ENCODE measurements around the gene KRTAP17-1.
"Not testable (repeated sequence)": the region's sequence is repeated elsewhere in the genome, so short reads cannot be mapped to it uniquely, and the experiment has no call there.

The KRTAP17-1 gene

DNA sequence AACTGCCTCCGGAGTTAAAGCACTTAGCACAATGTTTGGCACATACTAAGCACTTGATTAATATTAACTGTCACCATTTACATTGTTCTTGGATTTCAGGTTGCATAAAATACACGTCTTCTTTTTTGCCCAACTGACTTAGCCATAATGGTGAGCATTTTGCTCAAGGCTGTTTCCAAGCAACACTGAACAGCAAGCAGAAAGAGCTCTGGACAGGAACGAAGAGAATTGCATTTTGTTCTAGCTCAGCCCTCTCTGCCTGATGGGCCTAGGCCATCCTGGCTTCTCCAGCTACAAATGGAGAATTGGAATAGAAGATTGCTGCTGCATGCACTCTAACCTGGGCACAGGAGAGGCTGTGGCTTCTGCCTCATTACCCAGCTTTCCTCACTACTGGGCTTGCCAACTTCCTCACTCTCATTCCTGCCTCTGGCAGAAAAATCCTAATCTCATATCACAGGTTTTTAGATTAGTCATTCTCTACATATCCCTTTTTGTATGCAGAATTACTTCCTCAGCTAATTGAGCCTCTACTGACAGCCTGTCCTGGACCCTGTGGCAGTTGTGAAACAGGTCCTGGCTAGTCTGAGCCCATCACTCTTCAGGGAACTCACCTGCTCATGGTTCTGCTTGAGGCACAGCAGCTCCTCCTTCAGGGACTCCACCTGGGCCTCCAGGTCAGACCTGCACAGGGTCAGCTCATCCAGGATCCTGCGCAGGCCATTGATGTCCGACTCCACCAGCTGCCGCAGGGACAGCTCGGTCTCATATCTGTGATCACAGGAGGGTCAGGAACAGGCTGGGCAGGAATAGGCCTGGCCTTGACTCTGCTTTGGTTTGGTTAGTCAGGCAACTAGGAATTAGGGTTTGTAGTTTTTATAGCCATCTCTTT is 32.6 kb upstream of the KRTAP17-1 start:
- TF ChIP-seq, protein P1, sequence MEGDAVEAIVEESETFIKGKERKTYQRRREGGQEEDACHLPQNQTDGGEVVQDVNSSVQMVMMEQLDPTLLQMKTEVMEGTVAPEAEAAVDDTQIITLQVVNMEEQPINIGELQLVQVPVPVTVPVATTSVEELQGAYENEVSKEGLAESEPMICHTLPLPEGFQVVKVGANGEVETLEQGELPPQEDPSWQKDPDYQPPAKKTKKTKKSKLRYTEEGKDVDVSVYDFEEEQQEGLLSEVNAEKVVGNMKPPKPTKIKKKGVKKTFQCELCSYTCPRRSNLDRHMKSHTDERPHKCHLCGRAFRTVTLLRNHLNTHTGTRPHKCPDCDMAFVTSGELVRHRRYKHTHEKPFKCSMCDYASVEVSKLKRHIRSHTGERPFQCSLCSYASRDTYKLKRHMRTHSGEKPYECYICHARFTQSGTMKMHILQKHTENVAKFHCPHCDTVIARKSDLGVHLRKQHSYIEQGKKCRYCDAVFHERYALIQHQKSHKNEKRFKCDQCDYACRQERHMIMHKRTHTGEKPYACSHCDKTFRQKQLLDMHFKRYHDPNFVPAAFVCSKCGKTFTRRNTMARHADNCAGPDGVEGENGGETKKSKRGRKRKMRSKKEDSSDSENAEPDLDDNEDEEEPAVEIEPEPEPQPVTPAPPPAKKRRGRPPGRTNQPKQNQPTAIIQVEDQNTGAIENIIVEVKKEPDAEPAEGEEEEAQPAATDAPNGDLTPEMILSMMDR (IDR thresholded peaks at IDR 0.05; ENCODE audit: control insufficient read depth, insufficient read depth, low read depth, low read length, missing control alignments), result no peak
- no peak overlapping the region for H3K4me3 ChIP-seq (ENCODE audit: control insufficient read depth, low read depth, low read length)
- DNase-seq (ENCODE audit: low read depth), result no peak

DNA sequence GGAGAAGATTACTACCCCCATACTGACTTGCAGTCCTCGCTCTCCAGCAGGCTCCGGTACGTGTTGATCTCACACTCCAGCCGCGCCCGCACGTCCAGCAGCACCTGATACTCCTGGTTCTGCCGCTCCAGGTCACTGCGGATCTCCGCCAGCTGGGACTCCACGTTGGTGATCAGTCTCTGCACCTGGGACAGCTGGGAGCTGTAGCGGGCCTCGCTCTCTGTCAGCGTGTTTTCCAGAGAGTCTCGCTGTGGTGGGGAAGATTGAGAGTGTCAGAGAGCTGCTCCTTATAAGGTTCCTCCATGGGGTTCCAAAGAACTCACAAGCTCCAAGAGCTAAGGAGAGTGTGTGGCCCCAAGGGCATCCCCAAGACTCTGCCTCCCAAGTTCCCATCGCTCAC is 30.9 kb upstream of the KRTAP17-1 start:
- H3K4me3 ChIP-seq (ENCODE audit: control insufficient read depth, low read depth, low read length); DNase-seq (ENCODE audit: low read depth): not testable (repeated sequence)

DNA sequence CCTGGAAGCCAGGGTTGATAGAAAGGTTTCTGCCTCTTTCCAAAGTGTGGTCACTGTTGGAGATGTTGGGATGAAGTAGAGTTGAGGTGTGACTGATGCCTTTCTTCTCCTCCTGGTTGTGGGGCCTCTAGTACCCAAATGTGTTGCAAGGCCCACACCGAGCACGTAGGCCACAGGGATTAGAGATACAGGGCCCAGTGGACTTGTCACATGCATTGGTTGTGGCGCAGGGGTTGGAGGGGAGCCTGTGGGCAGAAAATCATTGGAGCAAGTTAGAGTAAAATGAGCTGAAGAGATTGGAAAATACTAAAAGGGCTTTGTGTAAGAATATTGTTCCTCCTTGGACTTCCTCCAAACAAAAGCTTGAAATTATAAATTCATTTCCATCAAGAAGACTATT is 30.5 kb upstream of the KRTAP17-1 start:
- TF ChIP-seq, protein P1 (IDR thresholded peaks at IDR 0.05; ENCODE audit: control insufficient read depth, insufficient read depth, low read depth, low read length, missing control alignments), result no peak
- DNase-seq (ENCODE audit: low read depth), result no peak

DNA sequence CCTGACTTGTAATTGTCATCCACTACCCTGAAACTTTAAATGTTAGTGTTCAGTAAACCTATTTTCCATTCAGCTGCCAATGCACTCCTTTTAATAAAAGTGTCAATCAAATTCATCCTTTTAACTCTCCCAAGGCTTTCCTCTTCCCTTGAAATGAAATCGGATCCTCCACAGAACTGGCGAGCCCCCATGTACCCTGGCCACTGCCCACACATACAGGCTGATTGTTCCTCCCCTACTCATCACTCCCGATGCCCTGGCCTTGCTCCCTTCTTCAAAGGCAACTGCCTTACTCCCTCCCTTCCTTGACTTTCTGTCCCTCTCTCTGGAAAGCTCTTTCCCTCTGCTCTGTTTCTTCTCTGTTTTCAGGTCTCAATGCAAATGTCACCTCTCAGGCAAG is 27.5 kb upstream of the KRTAP17-1 start:
- H3K4me3 ChIP-seq (ENCODE audit: control insufficient read depth, low read depth, low read length), result no peak overlapping the region
- DNase-seq (ENCODE audit: low read depth), result no peak
- TF ChIP-seq, protein P1 (IDR thresholded peaks at IDR 0.05; ENCODE audit: control insufficient read depth, insufficient read depth, low read depth, low read length, missing control alignments), result no peak

More for the DNA sequence above, 30.5 kb upstream of the KRTAP17-1 start:
- H3K4me3 ChIP-seq (ENCODE audit: control insufficient read depth, low read depth, low read length), result no peak overlapping the region

DNA sequence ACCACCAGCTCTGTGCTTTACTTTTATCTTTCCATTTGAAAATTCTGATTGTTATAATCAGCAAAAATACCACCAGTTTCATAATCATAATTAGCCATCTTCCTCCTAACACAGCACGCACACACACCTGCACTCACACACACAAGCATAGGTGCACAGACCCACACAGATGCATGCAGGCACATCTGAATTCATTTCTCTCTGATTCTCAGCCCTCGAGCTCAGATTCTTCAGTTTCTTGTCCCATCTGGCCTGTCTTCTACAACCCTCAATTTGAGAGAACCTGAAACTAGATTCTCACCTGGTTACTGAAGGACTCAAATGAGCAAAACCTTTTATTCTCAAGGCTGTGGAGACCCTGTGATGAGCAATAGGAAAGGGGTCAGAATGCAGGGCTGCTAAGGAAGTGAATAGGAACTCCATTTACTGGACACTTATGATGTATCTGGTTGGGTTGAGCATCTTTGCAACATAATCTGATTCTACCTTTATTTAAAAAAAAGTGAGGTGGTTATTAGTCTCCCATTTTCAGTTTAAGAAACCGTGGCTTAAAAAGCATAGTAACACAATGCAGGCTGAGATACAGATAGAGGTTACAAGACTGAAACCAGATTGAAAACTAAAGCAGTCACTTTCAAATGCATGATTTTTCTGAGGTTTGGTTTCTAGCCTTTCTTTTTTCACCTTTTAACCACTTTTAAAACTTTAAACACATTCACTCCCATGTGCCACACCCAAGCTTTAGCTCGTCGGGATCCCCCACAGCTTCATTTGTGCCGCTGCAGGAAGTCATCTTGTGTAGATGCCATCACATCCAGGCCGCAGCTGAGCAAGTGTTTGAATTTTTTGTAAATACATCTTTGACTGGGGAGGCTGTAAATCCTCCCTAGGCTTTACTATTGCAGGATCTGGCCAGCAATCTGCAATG is 25.7 kb upstream of the KRTAP17-1 start:
- no peak overlapping the region for H3K4me3 ChIP-seq (ENCODE audit: control insufficient read depth, low read depth, low read length)
- DNase-seq (ENCODE audit: low read depth), result no peak
- TF ChIP-seq, protein P1 (IDR thresholded peaks at IDR 0.05; ENCODE audit: control insufficient read depth, insufficient read depth, low read depth, low read length, missing control alignments), result no peak

DNA sequence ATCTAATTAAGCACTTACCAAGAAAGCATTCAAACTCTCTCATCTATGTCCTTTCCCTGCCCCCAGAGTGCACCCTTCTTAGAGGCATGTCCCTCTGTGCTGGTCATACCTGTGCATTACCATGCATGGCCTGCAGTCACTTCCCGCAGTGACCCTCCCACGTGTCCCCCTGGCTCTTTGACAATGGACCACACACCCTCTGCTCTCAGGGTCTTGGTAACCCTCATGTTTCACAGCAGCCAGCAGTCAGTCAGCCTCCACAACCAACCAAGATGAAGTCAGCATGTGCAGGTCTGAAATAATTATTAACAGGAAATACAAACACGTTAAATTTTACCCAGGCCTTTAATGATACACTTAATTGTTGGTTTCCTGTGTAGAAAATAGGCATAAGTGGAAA is 25.0 kb upstream of the KRTAP17-1 start:
- TF ChIP-seq, protein P1 (IDR thresholded peaks at IDR 0.05; ENCODE audit: control insufficient read depth, insufficient read depth, low read depth, low read length, missing control alignments), result no peak
- DNase-seq (ENCODE audit: low read depth), result no peak
- no peak overlapping the region for H3K4me3 ChIP-seq (ENCODE audit: control insufficient read depth, low read depth, low read length)
